SH-SY5Y (cell line): ENCODE results near the gene PDLIM7.

ENCODE experiments used
- GATA2 ChIP-seq: IDR thresholded peaks from 2 replicates; pipeline ENCODE4 v1.6.1; 2011; ENCODE audit warnings: mild to moderate bottlenecking, low read depth, low read length
- GATA3 ChIP-seq: IDR thresholded peaks from 2 replicates; pipeline ENCODE4 v1.6.1; 2011; ENCODE audit warnings: low read depth, mild to moderate bottlenecking, low read length, moderate library complexity

PDLIM7 gene, protein sequence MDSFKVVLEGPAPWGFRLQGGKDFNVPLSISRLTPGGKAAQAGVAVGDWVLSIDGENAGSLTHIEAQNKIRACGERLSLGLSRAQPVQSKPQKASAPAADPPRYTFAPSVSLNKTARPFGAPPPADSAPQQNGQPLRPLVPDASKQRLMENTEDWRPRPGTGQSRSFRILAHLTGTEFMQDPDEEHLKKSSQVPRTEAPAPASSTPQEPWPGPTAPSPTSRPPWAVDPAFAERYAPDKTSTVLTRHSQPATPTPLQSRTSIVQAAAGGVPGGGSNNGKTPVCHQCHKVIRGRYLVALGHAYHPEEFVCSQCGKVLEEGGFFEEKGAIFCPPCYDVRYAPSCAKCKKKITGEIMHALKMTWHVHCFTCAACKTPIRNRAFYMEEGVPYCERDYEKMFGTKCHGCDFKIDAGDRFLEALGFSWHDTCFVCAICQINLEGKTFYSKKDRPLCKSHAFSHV

GRCh38 chr5:177497292-177498012, at the start of gene PDLIM7:
PDLIM7 (minus strand) TSS chr5:177497604; CDS start chr5:177496512, 1,092 bp downstream.
- TF ChIP-seq GATA3 (no peak), GATA2 (no peak)

DNA sequence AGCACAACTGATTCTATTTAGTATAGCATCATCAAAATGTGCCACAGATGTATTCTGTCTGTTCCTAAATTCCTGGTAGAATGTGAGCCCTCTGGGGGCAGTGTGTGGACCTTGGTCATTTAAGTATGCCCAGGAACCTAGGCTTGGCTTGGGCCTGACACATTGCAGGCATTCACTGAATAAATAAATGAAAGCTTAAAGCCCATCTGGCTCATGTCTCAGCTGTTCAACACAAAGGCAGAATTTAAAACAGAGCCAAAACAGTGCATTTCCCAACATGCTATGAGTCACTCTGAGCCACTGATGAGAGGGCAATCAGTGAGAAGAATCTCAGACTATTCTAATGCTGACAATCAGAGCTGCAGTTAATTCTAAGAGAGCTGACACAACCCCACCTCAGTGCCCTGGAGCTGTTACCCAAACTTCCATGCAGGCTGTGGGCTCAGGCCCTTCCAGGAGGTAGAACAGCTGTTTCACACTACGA, 48.9 kb upstream of the PDLIM7 start:
- TF ChIP-seq GATA2 (peak; percentile 34; the same call in 1 of the 2 replicates), GATA3 (no peak)

DNA sequence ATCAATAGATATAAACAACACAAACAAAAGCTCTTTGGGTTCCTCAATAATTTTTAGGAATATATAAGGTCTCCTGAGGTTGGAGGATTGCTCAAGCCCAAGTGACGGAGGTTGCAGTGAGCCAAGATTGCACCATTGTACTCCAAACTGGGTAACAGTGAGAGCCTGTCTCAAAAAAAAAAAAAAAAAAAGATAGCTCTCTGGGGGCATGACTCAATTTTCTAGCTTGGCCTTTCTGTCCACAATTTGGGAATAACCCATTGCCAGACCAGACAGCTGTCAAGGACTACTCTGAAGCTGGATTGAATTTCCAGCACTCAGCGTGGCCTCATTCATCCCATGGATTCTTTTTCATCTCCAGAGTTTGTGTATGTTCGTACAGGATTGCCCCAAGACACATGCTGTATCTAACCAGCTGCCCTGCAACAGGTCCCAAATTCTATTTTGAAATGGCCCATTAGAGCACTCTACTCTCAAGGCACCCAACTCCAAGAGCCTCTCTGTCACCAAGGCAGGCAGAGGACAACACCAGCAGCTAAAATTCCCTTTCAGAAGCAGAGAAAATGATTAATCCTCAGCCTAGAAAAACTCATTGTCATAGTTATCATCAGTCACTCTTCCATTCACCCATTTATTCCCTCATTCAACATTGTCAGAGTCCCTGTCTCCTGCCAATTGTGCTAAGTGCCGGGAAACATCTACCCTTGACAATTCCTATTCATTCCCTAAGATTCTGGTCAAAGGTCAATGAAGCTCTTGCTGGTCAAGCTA, 48.3 kb upstream of the PDLIM7 start:
- TF ChIP-seq GATA2 = no peak
- TF ChIP-seq GATA3 = no peak

DNA sequence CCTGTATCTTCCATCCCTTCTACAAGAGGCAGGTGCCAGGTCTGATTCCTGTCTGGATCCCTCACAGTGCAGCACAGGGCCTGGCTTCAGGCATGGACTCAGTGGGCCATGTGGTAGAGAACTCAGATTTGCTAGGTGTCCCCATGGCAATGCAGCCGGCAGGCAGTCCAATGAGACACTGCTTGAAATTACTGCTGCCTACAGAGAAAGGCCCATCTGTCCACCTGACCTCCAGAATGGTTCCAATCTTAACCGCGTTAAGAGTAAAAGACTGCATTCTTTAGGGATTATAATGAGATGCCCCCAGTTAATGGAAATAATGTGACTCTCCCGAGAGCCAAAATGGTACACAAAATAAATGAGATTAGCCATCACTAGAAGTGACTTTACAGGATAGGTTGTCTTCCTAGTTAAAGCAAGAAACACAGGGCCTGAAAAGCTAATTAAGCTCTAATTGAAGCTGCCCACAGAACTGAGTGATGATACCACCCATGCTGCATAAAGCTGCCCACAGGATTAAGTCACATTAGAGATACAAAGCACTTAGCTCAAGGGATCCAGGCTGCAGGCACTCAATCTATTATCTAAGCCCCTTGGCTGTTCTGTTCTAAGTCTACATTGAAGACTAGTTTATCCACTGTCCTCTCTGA, 45.5 kb upstream of the PDLIM7 start:
- TF ChIP-seq GATA3 = no peak

GRCh38 chr5:177540438-177540837, 43.0 kb upstream of the PDLIM7 start:
- no peak for TF ChIP-seq GATA3

DNA sequence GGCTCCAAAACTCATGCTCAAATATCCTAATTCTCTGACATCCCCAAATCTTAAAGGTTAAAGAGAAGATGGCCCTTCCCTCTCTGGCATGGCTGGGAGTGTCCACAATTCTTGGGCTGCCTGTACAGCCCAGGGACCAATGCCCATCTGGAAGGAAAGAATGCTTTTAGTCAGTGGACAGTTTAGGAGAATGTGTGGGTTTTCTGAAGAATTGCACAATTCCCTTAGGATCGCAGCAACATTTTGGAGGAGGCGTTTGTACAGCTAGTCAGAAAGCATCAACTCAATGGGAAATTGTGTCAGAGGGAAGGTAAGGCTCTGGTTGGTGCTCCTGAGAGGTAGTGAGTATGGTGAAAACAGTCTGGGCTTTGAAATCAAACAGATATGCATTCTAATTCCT, 42.0 kb upstream of the PDLIM7 start:
- TF ChIP-seq GATA3 = no peak
- no peak for TF ChIP-seq GATA2

DNA sequence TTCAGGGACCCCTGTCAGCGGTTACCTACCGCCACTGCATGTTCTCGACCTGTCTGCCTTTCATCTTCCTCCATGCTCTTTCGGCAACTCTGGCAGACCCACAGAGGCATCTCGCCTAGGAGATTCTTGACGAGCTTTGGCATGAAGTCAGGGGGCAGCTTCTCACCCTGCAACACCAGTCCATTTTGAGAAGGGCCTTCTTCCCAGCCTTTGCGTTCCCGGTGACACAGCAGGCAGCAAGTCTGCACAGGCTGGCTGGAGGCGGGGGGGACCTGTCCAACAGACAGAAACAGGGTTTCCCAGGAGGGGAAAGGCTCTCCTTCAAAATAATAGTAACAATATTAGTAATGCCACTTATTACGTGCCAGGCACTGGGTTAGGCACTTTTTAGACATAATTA, 41.5 kb upstream of the PDLIM7 start:
- TF ChIP-seq GATA3 (no peak), GATA2 (no peak)

- TF ChIP-seq GATA3 = no peak
- TF ChIP-seq GATA2 = no peak
These were observed 40.3 kb upstream of the PDLIM7 start for GRCh38 chr5:177537389-177538361.

DNA sequence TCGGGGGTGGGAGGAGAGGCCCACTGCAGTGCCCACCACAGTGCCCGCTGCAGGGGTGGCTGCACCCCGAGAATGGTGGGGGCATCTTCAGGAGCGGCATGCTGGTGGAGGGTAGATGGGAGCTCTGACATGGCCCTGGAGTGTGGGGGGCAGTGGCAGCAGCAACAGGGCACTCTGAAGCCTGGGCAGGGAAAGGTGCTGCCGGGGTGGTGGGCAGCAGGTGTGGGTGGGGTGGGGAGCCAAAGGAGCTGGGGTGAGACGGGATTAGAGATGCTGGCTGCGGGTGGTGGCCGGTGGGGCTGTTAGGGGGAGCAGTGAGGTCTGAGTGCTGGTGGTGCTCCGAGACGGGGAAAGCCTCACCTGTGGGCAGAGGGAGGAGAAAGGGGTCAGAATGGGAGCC, 39.0 kb upstream of the PDLIM7 start:
- TF ChIP-seq GATA3 (no peak), GATA2 (no peak)

GRCh38 chr5:177535125-177535524, 37.7 kb upstream of the PDLIM7 start:
- no peak for TF ChIP-seq GATA2
- TF ChIP-seq GATA3 = no peak

DNA sequence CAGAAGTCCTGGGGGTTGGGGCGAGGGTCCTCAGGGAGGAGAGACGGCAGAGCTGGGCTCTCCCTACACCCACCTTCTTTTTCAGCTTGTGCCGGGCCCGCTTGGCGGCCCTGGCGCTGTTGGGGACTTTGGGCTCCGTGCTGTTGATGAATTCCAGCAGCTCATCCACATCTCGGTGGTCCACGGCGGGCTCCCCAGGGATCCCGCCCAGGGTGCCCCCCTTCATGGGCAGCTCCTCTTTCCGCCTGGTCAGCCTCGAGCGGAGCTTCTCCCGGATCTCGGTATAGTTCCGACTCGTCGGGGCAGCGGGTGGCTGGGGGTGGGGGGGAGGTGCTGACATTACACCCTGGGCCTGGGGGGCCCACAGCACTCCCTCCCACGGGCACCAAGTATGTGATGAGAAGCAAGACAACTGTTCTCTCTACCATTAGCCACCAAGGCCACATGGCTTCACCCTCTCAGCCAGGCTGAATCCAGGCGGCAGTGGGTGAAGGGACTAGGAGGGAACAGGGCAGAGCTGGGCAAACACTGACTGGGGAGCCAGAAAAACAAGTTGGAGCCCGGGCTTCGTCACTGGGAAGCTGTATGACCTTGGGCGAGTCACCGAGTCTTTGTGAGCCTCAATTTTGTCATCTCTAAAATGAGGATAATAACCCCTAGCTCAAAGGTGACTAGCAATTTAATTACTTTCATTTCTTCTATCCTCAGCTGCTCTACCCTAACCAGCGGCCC, 34.0 kb upstream of the PDLIM7 start:
- TF ChIP-seq GATA2 (no peak), GATA3 (no peak)

DNA sequence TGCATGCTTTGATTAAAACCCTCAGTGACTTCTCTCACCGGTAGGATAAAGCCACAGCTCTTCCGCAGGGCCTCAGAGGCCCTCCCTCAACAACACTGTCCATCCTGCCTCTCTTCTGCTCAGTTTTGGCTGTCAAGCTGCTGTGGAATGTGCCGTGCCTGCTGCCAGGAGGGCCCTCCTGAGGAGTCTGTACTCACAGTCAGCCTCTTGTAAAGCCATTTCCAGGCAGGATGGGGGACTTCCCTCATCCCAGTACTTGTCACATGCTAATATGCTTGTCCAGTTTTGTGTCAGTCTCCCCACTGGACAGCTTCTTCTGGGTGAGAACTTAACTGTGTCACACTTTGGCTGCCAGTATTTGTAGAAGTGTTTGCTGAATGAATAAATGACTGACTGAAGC, 33.2 kb upstream of the PDLIM7 start:
- TF ChIP-seq GATA2 = no peak
- TF ChIP-seq GATA3 = no peak
